GM19395 (cell line): ENCODE results near the gene CD96.
"Not testable (repeated sequence)": the region's sequence is repeated elsewhere in the genome, so short reads cannot be mapped to it uniquely, and the experiment has no call there.

Source experiments
- ATAC-seq: cut with Tn5 transposase; IDR thresholded peaks from one replicate; pipeline ENCODE4 v1.9.1; 2021; ENCODE audit warnings: mild to moderate bottlenecking, moderate library complexity; ENCODE audit not compliant: unreplicated experiment

The CD96 gene

GRCh38 chr3:111548756-111549155, 6.8 kb downstream of the CD96 start:
- ATAC-seq, result no peak

GRCh38 chr3:111561902-111562301, 19.9 kb downstream of the CD96 start:
- ATAC-seq, result not testable (repeated sequence)

- ATAC-seq, result no peak
Observed at GRCh38 chr3:111566844-111567243, 24.8 kb downstream of the CD96 start.

GRCh38 chr3:111568355-111568754, 26.4 kb downstream of the CD96 start:
- ATAC-seq, result no peak

GRCh38 chr3:111568911-111569310, 26.9 kb downstream of the CD96 start:
- no peak for ATAC-seq

GRCh38 chr3:111570404-111571030, 28.5 kb downstream of the CD96 start:
- ATAC-seq, result no peak

- ATAC-seq, result no peak
Observed at GRCh38 chr3:111571282-111571681, 29.3 kb downstream of the CD96 start.

- no peak for ATAC-seq
Observed at GRCh38 chr3:111571907-111572460, 30.0 kb downstream of the CD96 start.

GRCh38 chr3:111577113-111577512, 35.1 kb downstream of the CD96 start:
- ATAC-seq, result no peak

GRCh38 chr3:111577798-111578685, 36.0 kb downstream of the CD96 start:
- peak; percentile 98 for ATAC-seq

GRCh38 chr3:111578867-111579266, 36.9 kb downstream of the CD96 start:
- no peak for ATAC-seq

- ATAC-seq, result no peak
Observed at GRCh38 chr3:111579495-111579894, 37.5 kb downstream of the CD96 start.

GRCh38 chr3:111581403-111582119, 39.6 kb downstream of the CD96 start:
- ATAC-seq, result no peak

- ATAC-seq, result no peak
Observed at GRCh38 chr3:111582120-111582474, 40.1 kb downstream of the CD96 start.

- no peak for ATAC-seq
Observed at GRCh38 chr3:111584744-111585143, 42.7 kb downstream of the CD96 start.

GRCh38 chr3:111585217-111585616, 43.2 kb downstream of the CD96 start:
- ATAC-seq, result no peak

- ATAC-seq, result no peak
Observed at GRCh38 chr3:111588527-111588926, 46.5 kb downstream of the CD96 start.

GRCh38 chr3:111589303-111590142, 47.5 kb downstream of the CD96 start:
- ATAC-seq, result no peak

GRCh38 chr3:111590143-111590491, 48.1 kb downstream of the CD96 start:
- no peak for ATAC-seq

GRCh38 chr3:111591555-111591954, 49.6 kb downstream of the CD96 start:
- no peak for ATAC-seq

- no peak for ATAC-seq
Observed at GRCh38 chr3:111592143-111592542, 50.1 kb downstream of the CD96 start.
